ENCODE data around the gene CCNG2. TPM values are rescaled to one million over a fixed set of nuclear protein-coding genes. Genes with fewer than 3 reads are reported as not detected.
A peak's percentile ranks its signal among the peaks of the same experiment; 100 is the strongest.

Gene CCNG2
- polyA plus RNA-seq, 1 experiment = 42.3 TPM

- TF ChIP-seq CTCF (IDR thresholded peaks at IDR 0.05; ENCODE audit: low read depth, low read length) = no peak
- Histone ChIP-seq H3K4me3 (ENCODE audit: low read depth, low read length) (no peak overlapping the region), H3K9me3 (ENCODE audit: control insufficient read depth, insufficient read depth, low read length) (no peaks in the 10 kb centered on the region), H3K27ac (ENCODE audit: low read depth, low read length) (no peak overlapping the region), H3K27me3 (ENCODE audit: control insufficient read depth, insufficient read depth, low read length) (peaks cover 20% of the 10 kb centered on the region)
- ChIA-PET POLR2A (no interaction called here), CTCF (interaction anchor here (0.7 kb wide), 1 partner anchor 25 kb away, joined by 4 read pairs; no protein-coding TSS in a partner anchor)
- DNase-seq (ENCODE audit: low read depth, low spot score) = no peak
These were observed 42.7 kb downstream of the CCNG2 start for GRCh38 chr4:77199701-77200100.

GRCh38 chr4:77201343-77201742 is 44.3 kb downstream of the CCNG2 start:
- POLR2A ChIA-PET = no interaction called here
- Histone ChIP-seq H3K27ac (ENCODE audit: low read depth, low read length) (no peak overlapping the region), H3K27me3 (ENCODE audit: control insufficient read depth, insufficient read depth, low read length) (peaks cover 8% of the 10 kb centered on the region), H3K4me3 (ENCODE audit: low read depth, low read length) (no peak overlapping the region), H3K9me3 (ENCODE audit: control insufficient read depth, insufficient read depth, low read length) (no peaks in the 10 kb centered on the region)
- no peak for TF ChIP-seq CTCF (IDR thresholded peaks at IDR 0.05; ENCODE audit: low read depth, low read length)
- CTCF ChIA-PET = interaction anchor here (0.5 to 6.0 kb wide), 4 partner anchors 12 to 151 kb away, joined by 3 to 194 read pairs (median 98); no protein-coding TSS in a partner anchor
- no peak for DNase-seq (ENCODE audit: low read depth, low spot score)

GRCh38 chr4:77201857-77202256 is 44.9 kb downstream of the CCNG2 start:
- H3K9me3 ChIP-seq (ENCODE audit: control insufficient read depth, insufficient read depth, low read length) = no peaks in the 10 kb centered on the region
- POLR2A ChIA-PET = no interaction called here
- DNase-seq (ENCODE audit: low read depth, low spot score) = no peak
- H3K4me3 ChIP-seq (ENCODE audit: low read depth, low read length) = no peak overlapping the region
- CTCF ChIA-PET = interaction anchor here (0.6 to 6.0 kb wide), 6 partner anchors 13 to 691 kb away, joined by 3 to 194 read pairs (median 24); no protein-coding TSS in a partner anchor
- H3K27ac ChIP-seq (ENCODE audit: low read depth, low read length) = no peak overlapping the region
- H3K27me3 ChIP-seq (ENCODE audit: control insufficient read depth, insufficient read depth, low read length) = peaks cover 8% of the 10 kb centered on the region
- TF ChIP-seq CTCF (IDR thresholded peaks at IDR 0.05; ENCODE audit: low read depth, low read length) = no peak

- H3K4me3 ChIP-seq (ENCODE audit: low read depth, low read length) = no peak overlapping the region
- no peak for TF ChIP-seq CTCF (IDR thresholded peaks at IDR 0.05; ENCODE audit: low read depth, low read length)
- peaks cover 10% of the 10 kb centered on the region for H3K27me3 ChIP-seq (ENCODE audit: control insufficient read depth, insufficient read depth, low read length)
- POLR2A ChIA-PET = interaction anchor here (1.6 kb wide), 1 partner anchor 137 kb away, joined by 3 read pairs; no protein-coding TSS in a partner anchor
- H3K9me3 ChIP-seq (ENCODE audit: control insufficient read depth, insufficient read depth, low read length) = no peaks in the 10 kb centered on the region
- CTCF ChIA-PET = interaction anchor here (0.6 to 6.0 kb wide), 25 partner anchors 13 to 769 kb away, joined by 3 to 194 read pairs (median 13); partner anchors contain the start of gene SHROOM3
- no peak overlapping the region for H3K27ac ChIP-seq (ENCODE audit: low read depth, low read length)
- no peak for DNase-seq (ENCODE audit: low read depth, low spot score)
These were observed 45.5 kb downstream of the CCNG2 start for GRCh38 chr4:77202491-77202890.

GRCh38 chr4:77203380-77204197 is 46.6 kb downstream of the CCNG2 start:
- Histone ChIP-seq H3K9me3 (ENCODE audit: control insufficient read depth, insufficient read depth, low read length) (no peaks in the 10 kb centered on the region), H3K27me3 (ENCODE audit: control insufficient read depth, insufficient read depth, low read length) (peaks cover 16% of the 10 kb centered on the region), H3K4me3 (ENCODE audit: low read depth, low read length) (no peak overlapping the region), H3K27ac (ENCODE audit: low read depth, low read length) (no peak overlapping the region)
- ChIA-PET CTCF (interaction anchor here (0.5 to 6.0 kb wide), 85 partner anchors 9 to 1232 kb away, joined by 3 to 194 read pairs (median 5); partner anchors contain the start of gene SHROOM3), POLR2A (interaction anchor here (0.6 to 1.6 kb wide), 4 partner anchors 138 to 1658 kb away, joined by 3 read pairs; no protein-coding TSS in a partner anchor)
- TF ChIP-seq CTCF (IDR thresholded peaks at IDR 0.05; ENCODE audit: low read depth, low read length) = peak; percentile 82
- DNase-seq (ENCODE audit: low read depth, low spot score) = peak; percentile 61
